Spleen (tissue), 11 donors: ENCODE results near the gene SENP5. TPM values are rescaled to one million over a fixed set of nuclear protein-coding genes. Genes with fewer than 3 reads are reported as not detected.

ENCODE experiments used
- DNase-seq: peaks from one replicate; pipeline ENCODE4 v3.0.0-alpha.2; 2020
- H3K27ac ChIP-seq, 8 donors: fragments of 200-600 bp; sonication (generic) in 7 of 8; 1 replicate in 4 of 8; 2 replicates in 4 of 8; pipeline versions ENCODE4 v1.5.0 to v1.8.0; 2016 to 2021; ENCODE audit warnings: inconsistent platforms in 4 of 8, mild to moderate bottlenecking in 4 of 8, moderate library complexity in 1 of 8
- H3K27me3 ChIP-seq, 7 donors: fragments of 200-600 bp; sonication (generic) in 6 of 7; replicated peaks in 1 of 7; 1 replicate in 4 of 7; 2 replicates in 3 of 7; pipeline versions ENCODE4 v1.5.0 to v1.8.0; 2016 to 2021; ENCODE audit warnings: inconsistent platforms in 3 of 7, mild to moderate bottlenecking in 1 of 7
- H3K36me3 ChIP-seq, 6 donors: fragments of 200-600 bp; sonication (generic) in 5 of 6; 1 replicate in 4 of 6; 2 replicates in 2 of 6; pipeline versions ENCODE4 v1.5.0 to v1.8.0; 2016 to 2021; ENCODE audit warnings: inconsistent platforms in 2 of 6
- H3K4me1 ChIP-seq, 6 donors: fragments of 200-600 bp; sonication (generic) in 5 of 6; 1 replicate in 3 of 6; 2 replicates in 3 of 6; pipeline versions ENCODE4 v1.5.0 to v1.8.0; 2016 to 2021; ENCODE audit warnings: inconsistent platforms in 3 of 6
- H3K4me3 ChIP-seq, 8 donors: fragments of 200-600 bp; sonication (generic) in 7 of 8; 1 replicate in 4 of 8; 2 replicates in 4 of 8; pipeline versions ENCODE4 v1.5.0 to v1.8.0; 2016 to 2021; ENCODE audit warnings: inconsistent platforms in 4 of 8, mild to moderate bottlenecking in 4 of 8, moderate library complexity in 2 of 8
- H3K9me3 ChIP-seq, 8 donors: fragments of 200-600 bp; sonication (generic) in 7 of 8; 1 replicate in 4 of 8; 2 replicates in 4 of 8; pipeline versions ENCODE4 v1.5.0 to v1.8.0; 2016 to 2021; ENCODE audit warnings: inconsistent platforms in 4 of 8
- POLR2A ChIP-seq, 3 donors: fragments of 450-650 bp; IDR thresholded peaks; one replicate each; pipeline ENCODE4 v1.5.1; 2017; ENCODE audit warnings: antibody characterized with exemption in 3 of 3, mild to moderate bottlenecking in 1 of 3
- POLR2AphosphoS5 ChIP-seq, 3 donors: sonication (generic); formaldehyde crosslinking; IDR thresholded peaks; one replicate each; pipeline ENCODE4 v1.5.1; 2017; ENCODE audit warnings: antibody characterized with exemption in 3 of 3
- WGBS, 5 donors: extraction: QIAGEN DNeasy Blood & Tissue Kit in 3 of 5; methylation state at CpG; one replicate each; pipeline versions ENCODE4 v1.1.5 to v1.1.7; 2013 to 2018; 5-methylcytosine and 5-hydroxymethylcytosine counted together
- intact Hi-C: fragments of 100-400 bp; cut with DNase I; formaldehyde crosslinking; loops from one replicate; pipeline ENCODE4 v1.15.0; 2023; ENCODE audit warnings: low total_unique reads
- polyA plus RNA-seq, 3 donors: library from polyadenylated mRNA; stranded (reverse); fragments of 200-250 nt; gene quantifications; one replicate each; pipeline ENCODE4 v1.2.1, GENCODE V29; 2013
- total RNA-seq, 7 donors: library from RNA; depleted of rRNA in 3 of 7; stranded (reverse); fragments of >200 nt in 3 of 7; fragmentation: NEBNext Ultra II Directional in 4 of 7; extraction: Animal tissue kit (Norgen Biotek cat#: 25700) in 4 of 7; gene quantifications; one replicate each; pipeline versions ENCODE4 v1.1.0 to v1.2.1, GENCODE V29; 2016 to 2021
- TF ChIP-seq, protein P1 (sequence below), 11 experiments: fragments of 200-600 bp in 7 of 11; fragments of 450-650 bp in 4 of 11; sonication (generic) in 4 of 11; IDR thresholded peaks in 8 of 11; conservative IDR thresholded peaks in 3 of 11; 1 replicate in 7 of 11; 2 replicates in 4 of 11; pipeline versions ENCODE4 v1.4.0 to v1.8.0; 2016 to 2021; ENCODE audit warnings: antibody characterized with exemption in 11 of 11, inconsistent platforms in 4 of 11, mild to moderate bottlenecking in 1 of 11
- donor health status: healthy with polysubstance abuse.
- donor health status: DM: no; HTN: no; CAD: no; lungs with moderate emphysema.
- donor health status: DM: no; HTN: no; CAD: no.
- donor health status: Bipolar disorder and iron deficiency.
- donor health status: healthy.
- donor health status: DM: no; HTN: no; CAD: no.
- donor health status: DM: yes; HTN: yes; CAD: no.

The SENP5 gene
- total and polyA plus RNA-seq, 10 donors, result 5.0 to 59.6 (median 47.1) TPM

DNA sequence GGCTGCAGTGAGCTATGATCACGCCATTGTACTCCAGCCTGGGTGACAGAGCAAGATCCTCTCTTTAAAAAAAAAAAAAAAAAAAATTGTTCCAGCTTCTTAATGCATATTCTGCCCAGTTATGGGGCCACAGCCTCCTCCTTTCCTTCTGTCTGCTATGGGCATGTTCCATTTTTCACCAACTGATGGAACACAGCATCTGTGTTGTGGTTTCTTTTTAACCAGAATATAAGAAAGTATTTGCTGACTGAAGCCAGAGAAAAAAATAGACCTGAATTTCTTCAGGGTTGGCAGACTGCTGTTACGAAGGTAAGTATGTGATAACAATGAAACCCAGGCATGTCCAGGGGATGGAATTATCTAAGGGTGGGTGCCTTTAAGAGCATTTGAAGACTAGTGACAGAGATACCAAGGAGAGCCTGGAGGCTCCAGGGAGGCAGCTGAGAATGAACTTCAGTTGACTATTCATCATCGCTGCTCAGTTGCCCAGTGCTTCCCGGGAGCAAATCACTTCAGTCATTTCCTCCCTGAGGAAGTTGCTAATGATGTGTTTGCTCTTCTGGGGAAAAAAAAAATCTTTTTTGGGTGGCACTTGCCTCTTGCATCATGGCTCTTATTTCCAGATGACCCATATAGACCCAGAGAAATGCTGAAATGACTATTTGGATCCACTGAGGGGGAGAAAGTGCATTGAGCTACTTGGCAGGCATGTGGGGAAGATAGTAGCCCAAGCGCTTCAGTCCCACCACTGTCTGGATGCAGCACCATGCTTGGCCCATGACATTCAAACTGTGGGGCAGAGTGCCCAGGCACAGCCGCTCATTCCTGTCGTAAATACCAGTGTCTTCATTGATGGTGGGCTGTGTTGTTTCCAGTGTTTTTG lies 60.1 kb downstream of the SENP5 start:
- H3K4me3 ChIP-seq, result no peak overlapping the region
- intact Hi-C loops, result no loop called here
- H3K36me3 ChIP-seq, result peaks cover 0 to 99% (median 37%) of the 10 kb centered on the region in 6 donors
- H3K4me1 ChIP-seq, result peaks cover 0 to 12% (median 6%) of the 10 kb centered on the region in 6 donors
- H3K9me3 ChIP-seq, result no peaks in the 10 kb centered on the region
- no peaks in the 10 kb centered on the region for H3K27me3 ChIP-seq
- DNase-seq, result no peak
- no peak overlapping the region for H3K27ac ChIP-seq
- no peak for TF ChIP-seq POLR2A (IDR thresholded peaks at IDR 0.05)
- peak in 1 of 3 donors; percentile 7 for TF ChIP-seq POLR2AphosphoS5 (IDR thresholded peaks at IDR 0.05)
- TF ChIP-seq, protein P1, sequence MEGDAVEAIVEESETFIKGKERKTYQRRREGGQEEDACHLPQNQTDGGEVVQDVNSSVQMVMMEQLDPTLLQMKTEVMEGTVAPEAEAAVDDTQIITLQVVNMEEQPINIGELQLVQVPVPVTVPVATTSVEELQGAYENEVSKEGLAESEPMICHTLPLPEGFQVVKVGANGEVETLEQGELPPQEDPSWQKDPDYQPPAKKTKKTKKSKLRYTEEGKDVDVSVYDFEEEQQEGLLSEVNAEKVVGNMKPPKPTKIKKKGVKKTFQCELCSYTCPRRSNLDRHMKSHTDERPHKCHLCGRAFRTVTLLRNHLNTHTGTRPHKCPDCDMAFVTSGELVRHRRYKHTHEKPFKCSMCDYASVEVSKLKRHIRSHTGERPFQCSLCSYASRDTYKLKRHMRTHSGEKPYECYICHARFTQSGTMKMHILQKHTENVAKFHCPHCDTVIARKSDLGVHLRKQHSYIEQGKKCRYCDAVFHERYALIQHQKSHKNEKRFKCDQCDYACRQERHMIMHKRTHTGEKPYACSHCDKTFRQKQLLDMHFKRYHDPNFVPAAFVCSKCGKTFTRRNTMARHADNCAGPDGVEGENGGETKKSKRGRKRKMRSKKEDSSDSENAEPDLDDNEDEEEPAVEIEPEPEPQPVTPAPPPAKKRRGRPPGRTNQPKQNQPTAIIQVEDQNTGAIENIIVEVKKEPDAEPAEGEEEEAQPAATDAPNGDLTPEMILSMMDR (IDR thresholded peaks at IDR 0.05 in 8 of 11, conservative IDR thresholded peaks at IDR 0.05 in 3 of 11), result no peak
- WGBS, 5 donors, result 84 to 89% (median 88%) methylated on average over 7 of the region's 7 CpGs

DNA sequence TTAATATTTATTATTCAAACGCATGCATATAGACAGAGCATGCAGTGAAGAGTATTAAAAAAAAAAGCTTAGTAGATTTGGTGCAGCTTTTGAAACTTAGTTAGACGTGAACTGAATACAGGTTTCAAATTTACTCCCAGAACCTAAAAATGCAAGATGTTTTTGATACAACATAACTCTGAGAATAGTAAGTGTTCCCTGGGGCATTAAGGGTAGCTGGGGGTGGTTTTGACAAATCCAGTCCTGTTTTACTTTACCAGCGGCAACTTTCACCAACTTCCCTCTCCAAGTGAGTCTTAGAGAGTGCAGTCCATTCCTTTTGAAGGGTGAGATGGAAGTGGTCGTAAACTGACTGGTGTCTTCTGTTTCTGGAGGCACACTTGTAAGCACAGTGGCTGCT lies 63.4 kb downstream of the SENP5 start:
- Histone ChIP-seq H3K9me3 (no peaks in the 10 kb centered on the region), H3K36me3 (peaks cover 3 to 100% (median 64%) of the 10 kb centered on the region in 6 donors), H3K27me3 (no peaks in the 10 kb centered on the region), H3K4me3 (no peak overlapping the region), H3K27ac (peak overlapping the region in 4 of 8 donors; percentile 38 to 74 (median 56)), H3K4me1 (peaks cover 0 to 12% (median 6%) of the 10 kb centered on the region in 6 donors)
- no peak for DNase-seq
- intact Hi-C loops, result no loop called here
- WGBS, 5 donors, result 80 to 88% (median 80%) methylated on average over 4 of the region's 4 CpGs
- TF ChIP-seq POLR2A (IDR thresholded peaks at IDR 0.05) (no peak), POLR2AphosphoS5 (IDR thresholded peaks at IDR 0.05) (no peak)
- TF ChIP-seq, protein P1 (IDR thresholded peaks at IDR 0.05 in 8 of 11, conservative IDR thresholded peaks at IDR 0.05 in 3 of 11), result no peak

DNA sequence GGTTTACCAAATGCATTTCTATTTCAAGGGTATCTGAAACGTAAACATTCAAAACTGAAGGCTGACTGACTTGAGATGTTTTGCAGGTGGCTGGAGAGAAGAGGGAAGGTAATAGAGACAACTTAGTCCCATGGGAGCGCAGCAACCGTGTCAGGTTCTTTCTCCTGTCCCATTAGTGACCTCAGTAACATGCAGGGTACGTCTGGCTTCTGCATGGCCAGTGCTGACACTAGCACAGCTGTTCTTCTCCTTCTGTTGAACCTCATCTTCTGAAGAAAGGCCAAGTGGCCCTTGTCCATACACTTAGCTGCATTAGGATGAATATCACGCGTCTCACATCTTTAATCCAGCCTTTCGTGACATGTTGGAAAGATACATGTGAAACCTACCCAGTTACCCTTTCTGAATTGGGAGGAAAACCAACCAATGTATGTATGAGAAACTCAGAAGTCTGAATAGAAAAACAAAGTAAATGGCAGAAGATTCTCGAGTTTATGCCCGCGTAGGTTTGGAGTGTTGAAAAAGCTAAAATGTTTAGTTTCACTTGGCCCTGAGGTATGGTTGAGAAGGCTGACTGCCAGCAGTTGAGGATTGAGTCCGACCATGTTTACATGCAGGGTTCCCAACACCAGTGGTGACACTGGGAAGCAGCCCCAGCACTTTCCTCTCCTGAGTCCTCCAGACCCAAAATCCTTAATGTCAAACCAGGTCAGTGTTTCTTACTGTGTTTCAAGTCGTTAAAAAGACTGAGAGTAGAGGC lies 64.3 kb downstream of the SENP5 start:
- peaks cover 0 to 12% (median 6%) of the 10 kb centered on the region in 6 donors for H3K4me1 ChIP-seq
- no peaks in the 10 kb centered on the region for H3K9me3 ChIP-seq
- H3K27ac ChIP-seq, result peak overlapping the region in 5 of 8 donors; percentile 26 to 74 (median 40)
- no peaks in the 10 kb centered on the region for H3K27me3 ChIP-seq
- WGBS, 5 donors, result 79 to 86% (median 83%) methylated on average over 12 of the region's 12 CpGs
- DNase-seq, result no peak
- H3K4me3 ChIP-seq, result no peak overlapping the region
- intact Hi-C loops, result no loop called here
- H3K36me3 ChIP-seq, result peaks cover 3 to 100% (median 72%) of the 10 kb centered on the region in 6 donors
- TF ChIP-seq, protein P1 (IDR thresholded peaks at IDR 0.05 in 8 of 11, conservative IDR thresholded peaks at IDR 0.05 in 3 of 11), result no peak
- TF ChIP-seq POLR2A (IDR thresholded peaks at IDR 0.05) (no peak), POLR2AphosphoS5 (IDR thresholded peaks at IDR 0.05) (peak in 1 of 3 donors; percentile 34)
